ENCODE data around the gene TLL2.

The TLL2 gene

DNA sequence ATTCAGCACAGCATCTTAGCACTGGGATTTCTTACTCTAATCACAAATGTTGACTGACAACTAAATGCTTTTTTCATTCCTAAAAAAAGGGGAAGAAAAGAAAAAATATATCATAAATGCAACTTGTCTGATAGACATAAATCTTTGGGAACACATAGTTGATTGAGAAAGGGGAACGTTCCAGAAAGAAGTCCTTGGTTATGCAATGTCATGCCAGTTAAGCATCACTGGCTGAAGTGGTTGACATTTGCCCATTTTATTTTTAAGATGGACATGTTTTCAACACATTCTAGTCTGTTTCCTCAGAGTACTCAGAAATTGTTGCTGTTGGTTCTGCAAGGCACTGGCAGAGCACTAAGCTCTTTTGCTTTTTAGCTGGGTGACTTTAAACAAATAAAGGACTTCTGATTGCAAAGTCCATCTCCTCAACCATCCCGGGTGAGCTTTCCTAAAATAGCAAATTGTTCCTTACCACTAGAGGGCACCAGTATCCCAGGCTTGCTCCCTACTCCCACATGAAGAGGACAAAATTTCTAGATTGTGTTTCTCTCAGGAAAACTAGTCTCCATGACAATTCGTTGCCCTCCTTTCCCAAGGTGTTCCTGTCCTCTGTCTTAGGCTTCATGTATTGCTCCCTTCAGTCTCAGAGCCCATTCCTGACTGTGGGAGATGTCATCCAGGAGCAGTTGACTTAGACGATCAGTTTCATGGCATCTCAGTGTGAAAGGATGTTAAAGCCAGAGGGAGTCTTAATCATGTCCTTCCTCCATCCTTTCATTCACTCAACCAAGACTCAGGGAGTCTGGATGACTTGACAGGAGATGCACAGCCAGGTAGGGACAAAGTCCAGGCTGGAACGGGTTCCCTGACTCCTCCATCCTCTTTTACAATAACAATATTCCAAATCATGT, 178.9 kb downstream of the TLL2 start:
- DNase-seq (ENCODE audit: low read depth in 1 of 2, low spot score in 1 of 2), result no peak

DNA sequence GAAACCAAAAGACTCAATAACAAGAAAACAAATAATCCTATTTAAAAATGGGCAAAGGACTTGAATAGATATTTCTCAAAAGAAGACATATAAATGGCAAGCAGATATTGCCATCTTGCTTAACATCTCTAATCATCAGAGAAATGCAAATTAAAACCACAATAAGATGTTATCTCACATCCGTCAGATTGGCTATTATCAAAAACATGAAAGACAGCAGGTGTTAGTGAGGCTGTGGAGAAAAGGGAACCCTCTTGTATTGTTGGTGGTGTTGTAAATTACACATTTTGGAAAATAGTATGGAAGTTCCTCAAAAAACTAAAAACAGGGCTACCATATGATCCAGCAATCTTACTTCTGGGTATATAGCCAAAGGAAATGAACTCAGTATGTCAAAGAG, 180.6 kb downstream of the TLL2 start:
- no peak for DNase-seq (ENCODE audit: low read depth in 1 of 2, low spot score in 1 of 2)

DNA sequence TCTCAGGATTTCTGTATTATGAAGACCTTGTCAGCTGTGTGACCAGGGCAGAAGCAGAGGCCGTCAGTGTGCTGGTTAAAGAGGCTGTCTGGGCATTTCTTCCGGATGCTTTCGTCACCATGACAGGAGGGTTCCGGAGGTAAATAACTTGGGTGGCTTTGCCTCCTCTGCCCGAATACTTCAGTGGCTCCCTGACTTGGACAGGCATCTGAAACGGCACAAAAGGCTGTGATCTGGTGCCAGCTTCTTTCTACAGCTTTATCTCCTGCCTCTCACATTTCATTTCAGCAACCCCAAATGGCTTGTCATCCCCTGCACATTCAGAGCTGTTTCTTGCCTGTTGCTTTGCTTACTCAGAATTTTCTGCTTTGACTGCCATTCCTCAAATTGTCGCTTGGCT, 186.3 kb downstream of the TLL2 start:
- no peak for DNase-seq (ENCODE audit: low read depth in 1 of 2, low spot score in 1 of 2)

DNA sequence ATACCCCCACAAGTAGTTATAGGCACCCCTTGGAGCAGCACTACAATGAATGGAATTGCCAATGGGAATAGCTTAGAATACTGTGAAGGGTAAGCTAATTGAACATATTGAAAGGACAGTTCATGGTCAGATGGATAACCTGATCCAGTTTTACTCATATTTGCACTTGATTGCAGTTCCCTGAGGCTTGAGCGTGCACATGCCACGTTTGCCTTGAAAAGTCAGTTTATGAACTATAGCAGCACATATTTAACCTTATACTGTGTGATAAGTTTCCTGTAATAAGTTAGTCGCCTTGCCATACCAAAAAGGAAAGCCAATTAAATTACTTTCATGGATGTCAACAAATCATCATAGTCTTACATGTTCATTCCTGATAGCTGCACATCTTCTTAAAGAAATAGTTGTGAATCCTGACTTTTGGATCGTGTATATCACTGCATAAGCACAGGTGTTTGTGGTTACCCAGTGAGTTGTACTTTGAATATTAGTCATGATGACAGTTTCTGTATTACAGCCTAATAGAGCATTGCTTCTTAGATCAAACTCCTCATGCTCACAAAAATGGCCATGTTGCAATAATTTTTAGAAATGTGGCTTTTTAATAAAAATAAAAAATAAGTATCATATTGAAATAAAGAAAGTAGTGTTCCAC, 187.9 kb downstream of the TLL2 start:
- DNase-seq (ENCODE audit: low read depth in 1 of 2, low spot score in 1 of 2), result no peak

DNA sequence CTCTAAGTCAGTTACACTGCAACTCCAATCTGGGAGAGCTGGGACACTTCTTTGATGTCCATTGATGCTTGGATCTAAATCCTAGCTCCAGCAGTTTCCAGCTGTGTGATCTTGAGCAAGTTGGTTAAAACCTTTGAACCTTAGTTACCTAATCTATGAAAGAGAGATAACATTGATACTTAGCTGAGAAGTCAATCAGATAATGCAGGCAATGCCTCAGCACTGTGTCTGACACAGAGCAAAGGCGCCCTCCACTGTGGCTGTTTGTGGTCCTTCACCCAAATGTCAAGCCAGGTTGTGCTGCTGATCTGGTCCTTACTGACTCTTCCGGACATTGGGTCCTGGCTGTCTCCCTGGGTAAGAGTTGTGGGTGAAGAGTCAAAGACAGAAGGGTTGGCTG, 189.3 kb downstream of the TLL2 start:
- DNase-seq (ENCODE audit: low read depth in 1 of 2, low spot score in 1 of 2), result no peak

DNA sequence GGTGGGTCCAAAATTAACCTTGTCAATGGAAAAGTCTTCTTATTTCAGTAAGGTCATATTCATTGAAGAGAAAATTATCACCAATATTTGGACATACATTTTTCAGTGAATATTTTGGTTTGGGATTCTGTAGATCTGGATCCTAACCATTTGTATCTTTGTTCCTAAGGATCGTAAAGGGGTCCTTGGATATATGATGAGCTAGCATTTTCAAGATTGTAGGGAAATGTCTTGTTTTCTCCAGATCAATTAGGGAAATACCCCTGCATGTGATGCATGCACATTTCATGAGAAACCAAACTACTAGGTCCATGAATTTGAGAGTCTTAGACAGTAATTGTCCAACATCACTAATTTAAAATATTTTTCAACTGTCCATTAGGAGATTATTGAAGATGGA, 191.5 kb downstream of the TLL2 start:
- no peak for DNase-seq (ENCODE audit: low read depth in 1 of 2, low spot score in 1 of 2)

DNA sequence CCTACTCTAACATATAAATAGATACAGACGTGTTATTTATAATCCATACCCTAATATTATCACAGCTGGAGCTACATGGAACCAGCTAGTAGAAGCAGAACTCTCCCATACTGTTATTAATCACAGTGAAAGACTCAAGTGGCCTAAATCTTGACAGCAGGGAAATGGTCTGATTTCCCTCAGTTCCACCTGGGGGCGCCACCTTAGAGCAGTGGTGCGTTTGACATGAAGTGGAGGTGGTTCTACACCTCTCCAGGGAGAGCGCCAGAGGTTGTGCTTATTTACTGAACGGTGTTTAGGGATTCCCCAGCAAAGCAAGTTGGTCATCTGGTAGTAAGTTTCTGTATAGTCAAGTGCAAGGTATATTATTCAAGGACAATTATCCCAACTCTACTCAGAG, 191.9 kb downstream of the TLL2 start:
- DNase-seq (ENCODE audit: low read depth in 1 of 2, low spot score in 1 of 2), result no peak

DNA sequence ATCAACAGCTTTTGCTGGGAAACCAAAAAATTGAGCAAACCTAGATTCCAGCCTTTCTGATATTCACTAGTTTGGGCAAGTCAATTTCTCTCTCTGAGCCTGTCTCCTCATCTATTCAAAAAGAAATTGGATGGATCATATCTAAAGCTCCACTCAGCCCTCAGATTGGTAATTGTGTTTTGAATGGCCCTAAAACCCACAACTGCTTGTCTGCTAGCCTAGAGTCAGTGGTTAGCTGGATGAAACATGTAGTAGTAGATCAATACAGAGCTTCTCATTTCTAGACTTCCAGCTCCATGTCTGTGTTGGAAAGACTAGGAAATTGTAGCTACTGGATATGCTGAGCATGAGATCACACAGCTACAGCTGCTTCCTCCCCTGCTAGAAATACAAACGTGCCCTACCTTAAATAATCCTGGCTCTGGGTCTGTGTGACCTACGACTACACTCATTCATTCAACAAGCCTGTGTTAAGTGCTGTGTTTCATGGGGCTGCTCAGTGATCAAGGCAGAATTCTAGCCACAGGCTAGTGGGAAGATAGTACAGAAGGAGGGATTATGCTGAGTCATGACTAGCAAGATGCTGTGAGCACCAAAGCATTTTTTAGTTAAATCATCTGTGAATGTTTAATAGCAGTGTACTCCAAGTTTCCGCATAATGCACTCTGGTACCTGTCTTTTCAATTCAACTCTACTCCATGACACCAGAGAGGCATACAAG, 193.8 kb downstream of the TLL2 start:
- DNase-seq (ENCODE audit: low read depth in 1 of 2, low spot score in 1 of 2), result no peak

DNA sequence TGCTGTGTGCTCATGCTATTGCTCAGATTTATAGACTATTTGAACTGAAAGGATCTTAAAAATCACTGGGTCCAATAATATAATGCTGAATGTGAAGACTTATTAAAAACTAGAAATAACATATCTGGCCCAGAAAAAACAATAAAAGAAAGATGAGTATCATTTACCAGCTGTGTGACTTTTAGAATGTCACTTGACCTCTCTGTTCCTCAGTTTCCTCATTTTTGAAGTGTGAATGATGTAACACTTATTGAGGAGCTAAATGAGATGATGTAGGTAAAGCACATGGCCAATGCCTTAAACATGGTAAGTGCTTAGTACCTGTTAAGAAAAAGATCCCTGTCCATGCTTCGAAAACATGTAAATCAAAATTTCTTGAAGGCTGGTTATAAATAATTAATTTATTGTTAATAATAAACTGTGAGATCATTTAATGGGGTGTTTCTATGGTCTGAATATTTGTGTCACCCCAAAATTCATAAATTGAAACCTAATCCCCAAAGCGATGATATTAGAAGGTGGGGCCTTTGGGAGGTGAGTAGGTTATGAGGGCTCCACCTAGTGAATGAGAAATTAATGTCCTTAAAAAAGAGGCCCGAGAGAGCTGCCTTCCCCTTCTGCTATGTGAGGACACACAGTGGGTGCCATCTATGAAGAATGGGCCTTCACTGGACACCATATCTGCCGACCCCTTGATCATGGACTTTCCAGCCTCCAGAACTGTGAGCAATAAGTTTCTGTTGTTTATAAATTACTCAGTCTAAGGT, 196.5 kb downstream of the TLL2 start:
- no peak for DNase-seq (ENCODE audit: low read depth in 1 of 2, low spot score in 1 of 2)

Data from activated T-helper 1 cell treated with anti-CD3 and anti-CD28 coated beads, Interleukin-2, amount 50 U/mL, for 16 hours (primary cell).